Memory B cell (primary cell): ENCODE measurements around the gene PACS2.

ENCODE experiments used
- ATAC-seq: fragments of 150-1000 bp; cut with Tn5 transposase; 2 replicates; pipeline ENCODE4 v1.10.0; 2021; ENCODE audit warnings: low read depth, mild to moderate bottlenecking, moderate library complexity
- DNase-seq, 2 donors: peaks; one replicate each; pipeline ENCODE4 v3.0.0; 2022; ENCODE audit warnings: low spot score in 2 of 2
- H3K27ac Mint-ChIP-seq: one replicate; pipeline ENCODE4 v1.8.0; 2022; ENCODE audit warnings: mild to moderate bottlenecking, moderate library complexity, mixed read lengths
- H3K27me3 Mint-ChIP-seq: one replicate; pipeline ENCODE4 v1.8.0; 2022; ENCODE audit warnings: mixed read lengths
- H3K36me3 Mint-ChIP-seq: one replicate; pipeline ENCODE4 v1.8.0; 2022; ENCODE audit warnings: mild to moderate bottlenecking, mixed read lengths
- H3K4me1 Mint-ChIP-seq: one replicate; pipeline ENCODE4 v1.8.0; 2022; ENCODE audit warnings: mixed read lengths
- H3K4me3 Mint-ChIP-seq: one replicate; pipeline ENCODE4 v1.8.0; 2022; ENCODE audit warnings: mild to moderate bottlenecking, moderate library complexity, mixed read lengths
- H3K9me3 Mint-ChIP-seq: one replicate; pipeline ENCODE4 v1.8.0; 2022; ENCODE audit warnings: mixed read lengths

Gene PACS2

DNA sequence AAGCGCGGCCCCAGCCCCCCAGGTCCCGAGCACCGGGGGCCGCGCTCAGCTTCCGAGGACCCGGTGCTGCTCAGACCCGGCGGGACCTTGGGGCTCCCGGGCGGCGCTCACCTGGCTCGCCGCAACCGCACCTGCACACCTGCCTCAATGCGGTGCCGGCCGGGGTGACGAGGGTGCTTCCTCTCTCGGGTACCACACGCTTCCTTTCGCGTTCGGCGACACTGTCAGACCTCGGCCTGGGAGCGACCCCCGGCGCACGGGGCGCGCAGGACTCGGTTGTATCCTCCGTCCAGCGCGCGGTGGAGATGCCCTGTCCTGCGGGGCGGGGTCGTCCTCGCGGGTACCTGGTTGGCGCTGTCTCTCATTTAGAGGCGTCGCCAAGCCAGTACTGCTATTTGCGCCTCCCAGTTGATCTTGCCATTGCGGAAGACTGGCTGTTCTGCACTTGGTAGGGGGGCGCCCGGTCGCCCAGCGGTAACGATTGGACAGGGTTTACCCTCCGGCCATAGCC is 718 bp downstream of the PACS2 start:
- peak; percentile 48 to 63 for DNase-seq

DNA sequence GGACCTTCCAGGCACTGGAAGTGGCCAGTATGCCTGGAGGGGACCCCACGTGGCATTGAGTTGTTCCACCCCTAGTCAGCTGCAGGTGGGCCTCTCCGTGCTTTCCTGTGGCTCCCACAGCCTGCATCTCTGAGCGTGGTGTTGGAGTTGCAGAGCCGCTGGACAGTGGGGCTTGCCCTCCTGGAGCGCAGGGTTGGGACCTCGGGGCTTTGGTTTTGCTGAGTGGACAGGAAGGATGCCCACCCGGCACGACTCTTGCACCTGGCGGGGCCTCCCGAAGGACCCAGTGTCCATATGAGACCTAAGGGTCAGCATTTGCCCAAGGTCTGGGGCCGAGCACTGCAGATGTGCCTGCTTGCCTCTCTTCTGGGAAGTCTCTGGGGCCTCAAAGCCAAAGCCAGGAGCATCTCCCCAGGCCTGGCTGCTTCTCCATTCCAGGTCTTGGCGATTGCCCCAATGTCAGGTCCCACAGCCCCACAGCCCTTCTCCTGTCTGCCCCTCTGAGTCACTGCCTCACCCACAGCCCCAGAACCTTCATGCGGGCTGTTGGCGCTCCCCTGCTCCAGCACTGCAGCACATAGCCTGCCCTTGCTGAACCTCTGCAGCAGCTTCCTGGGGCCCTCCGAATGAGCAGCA is 1.5 kb downstream of the PACS2 start:
- no peak for ATAC-seq
- Mint-ChIP-seq H3K36me3 (no peaks in the 10 kb centered on the region), H3K9me3 (no peaks in the 10 kb centered on the region), H3K27ac (peak overlapping the region; percentile 73), H3K27me3 (no peaks in the 10 kb centered on the region), H3K4me1 (peaks cover 10% of the 10 kb centered on the region), H3K4me3 (peak overlapping the region; percentile 47)
- no peak for DNase-seq

More for the DNA sequence above, 718 bp downstream of the PACS2 start:
- peak overlapping the region; percentile 90 for H3K4me3 Mint-ChIP-seq
- H3K9me3 Mint-ChIP-seq: no peaks in the 10 kb centered on the region
- ATAC-seq: peak; percentile 56
- peak overlapping the region; percentile 73 for H3K27ac Mint-ChIP-seq
- H3K36me3 Mint-ChIP-seq: no peaks in the 10 kb centered on the region
- H3K4me1 Mint-ChIP-seq: peaks cover 10% of the 10 kb centered on the region
- no peaks in the 10 kb centered on the region for H3K27me3 Mint-ChIP-seq

DNA sequence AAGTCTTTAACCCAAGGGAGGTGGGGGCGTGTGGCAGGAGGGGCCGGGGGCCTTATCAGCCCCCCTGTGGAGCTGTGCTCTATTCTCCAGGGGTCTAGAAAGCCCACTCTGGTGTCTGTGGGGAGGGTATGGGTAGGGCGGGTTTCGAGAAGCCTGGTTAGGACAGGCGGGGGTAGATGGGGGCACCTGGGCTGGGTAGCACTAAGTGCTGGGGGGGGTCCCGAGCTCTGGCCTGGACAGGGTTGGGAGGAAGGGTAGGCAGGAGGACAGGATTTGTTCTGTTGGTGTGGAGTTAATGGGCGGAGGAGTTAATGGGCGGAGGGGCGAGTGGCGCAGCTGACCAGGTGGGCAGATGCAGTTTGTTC is 2.0 kb downstream of the PACS2 start:
- DNase-seq: no peak
- Mint-ChIP-seq H3K4me3 (peak overlapping the region; percentile 47), H3K27me3 (no peaks in the 10 kb centered on the region), H3K9me3 (no peaks in the 10 kb centered on the region), H3K27ac (no peak overlapping the region), H3K36me3 (no peaks in the 10 kb centered on the region), H3K4me1 (peaks cover 10% of the 10 kb centered on the region)
- ATAC-seq: no peak

DNA sequence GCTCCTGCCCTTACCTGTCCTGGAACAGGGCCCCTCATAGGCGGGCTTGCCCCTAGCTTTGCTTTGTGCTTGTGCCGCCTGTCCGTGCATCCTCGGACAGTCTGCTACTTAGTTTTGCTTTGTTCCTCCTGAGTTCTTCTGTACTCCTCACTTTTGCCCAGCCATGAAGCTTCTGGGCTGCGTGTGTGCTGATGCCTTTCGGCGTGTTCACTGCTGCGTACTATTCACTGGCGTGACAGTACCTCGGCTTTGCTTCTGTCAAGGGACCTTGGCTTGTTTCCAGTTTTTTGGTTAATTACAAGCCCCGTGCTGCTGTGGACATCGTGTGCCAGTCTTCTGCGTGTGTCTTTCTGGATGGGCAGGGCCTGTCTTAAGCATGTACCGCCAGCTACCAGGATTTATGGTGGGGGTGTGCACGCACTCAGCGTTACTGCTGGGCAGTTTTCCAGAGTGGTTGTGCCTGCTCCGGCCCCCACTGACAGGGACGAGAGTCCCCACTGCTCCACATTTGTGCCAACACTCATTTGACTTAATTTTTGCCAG is 2.5 kb downstream of the PACS2 start:
- Mint-ChIP-seq H3K27ac (no peak overlapping the region), H3K4me3 (no peak overlapping the region), H3K9me3 (no peaks in the 10 kb centered on the region), H3K4me1 (peaks cover 10% of the 10 kb centered on the region), H3K36me3 (no peaks in the 10 kb centered on the region), H3K27me3 (no peaks in the 10 kb centered on the region)
- DNase-seq (no peak), ATAC-seq (no peak)

DNA sequence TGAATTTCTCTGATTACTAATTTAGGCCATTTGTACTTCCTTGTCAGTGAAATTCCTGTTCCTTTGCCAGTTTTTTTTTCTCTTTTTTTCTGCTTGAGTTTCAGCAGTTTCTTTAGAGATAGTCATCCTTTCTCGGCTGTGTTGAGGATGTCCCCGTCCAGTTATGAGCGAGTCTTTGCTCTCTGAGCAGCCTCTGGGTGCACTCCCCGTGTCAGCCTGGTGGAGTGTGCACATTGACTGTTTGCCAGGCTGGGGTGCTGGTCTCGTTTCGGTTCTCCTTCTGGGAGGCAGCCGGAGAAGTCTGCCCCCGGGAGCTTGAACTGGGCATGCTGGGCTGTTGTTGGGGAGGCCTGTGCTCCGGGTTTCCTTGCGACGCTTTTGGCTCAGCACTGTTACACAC is 3.0 kb downstream of the PACS2 start:
- Mint-ChIP-seq H3K9me3 (no peaks in the 10 kb centered on the region), H3K27me3 (no peaks in the 10 kb centered on the region), H3K36me3 (peaks cover 2% of the 10 kb centered on the region), H3K27ac (no peak overlapping the region), H3K4me1 (peaks cover 10% of the 10 kb centered on the region), H3K4me3 (no peak overlapping the region)
- no peak for DNase-seq
- ATAC-seq: no peak

DNA sequence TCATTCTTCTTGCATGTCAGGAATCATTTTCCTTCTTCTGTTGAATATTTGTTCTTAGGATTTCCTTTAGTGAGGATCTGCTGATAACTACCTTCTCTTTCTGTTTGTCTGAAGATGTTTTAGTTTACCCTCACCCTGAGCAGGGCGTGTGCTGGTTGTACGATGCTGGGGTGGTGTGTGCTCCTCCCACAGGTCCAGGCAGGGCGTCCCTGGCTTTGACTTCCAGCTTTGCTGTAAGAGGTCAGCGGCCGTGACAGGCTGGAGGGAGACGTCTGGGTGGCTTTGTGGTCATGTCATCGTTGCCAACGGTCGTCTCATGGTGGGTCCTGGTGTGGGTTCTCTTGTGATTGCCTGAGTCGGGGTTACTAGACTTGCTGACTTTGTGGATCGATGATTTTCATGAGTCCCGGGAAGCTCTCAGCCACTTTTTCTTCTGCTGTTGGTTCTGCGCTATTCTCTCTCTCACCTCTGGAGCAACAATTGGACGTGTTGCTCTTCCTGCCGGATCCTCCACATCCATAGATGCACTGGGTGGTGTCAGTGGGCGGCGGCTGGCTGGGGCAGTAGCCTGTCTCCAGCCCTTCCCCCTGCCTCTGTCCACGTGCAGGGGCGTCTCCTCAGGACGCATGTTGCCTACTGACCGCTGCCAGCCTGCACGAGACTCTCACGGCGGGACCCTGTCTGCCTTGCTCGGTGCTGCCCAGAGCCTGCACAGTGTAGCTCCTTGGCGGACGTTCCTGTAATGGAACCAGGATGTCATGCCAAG is 8.4 kb downstream of the PACS2 start:
- no peak for ATAC-seq
- no peak overlapping the region for H3K27ac Mint-ChIP-seq
- no peak overlapping the region for H3K4me3 Mint-ChIP-seq
- peaks cover 11% of the 10 kb centered on the region for H3K36me3 Mint-ChIP-seq
- no peak for DNase-seq
- no peaks in the 10 kb centered on the region for H3K27me3 Mint-ChIP-seq
- H3K4me1 Mint-ChIP-seq: peaks cover 8% of the 10 kb centered on the region
- no peaks in the 10 kb centered on the region for H3K9me3 Mint-ChIP-seq

DNA sequence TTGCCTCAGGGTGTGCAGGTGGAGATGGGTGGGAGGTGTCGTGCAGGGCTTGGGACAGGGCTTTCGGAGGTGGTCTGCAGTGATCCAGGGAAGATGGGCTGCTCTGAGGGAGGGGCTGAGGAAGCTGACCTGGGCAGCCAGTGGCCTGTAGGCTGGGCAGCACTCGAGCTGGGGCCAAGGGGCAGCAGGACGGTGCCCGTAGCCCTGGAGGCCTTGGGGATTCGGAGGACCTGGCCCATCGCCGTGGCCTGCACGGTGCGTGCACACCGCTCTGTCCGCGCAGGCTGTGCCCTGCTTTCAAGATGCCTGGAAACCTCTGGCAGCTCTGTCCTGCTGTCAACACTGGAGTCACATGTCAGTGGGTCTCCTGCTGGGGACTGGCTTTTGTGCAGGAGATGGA is 9.1 kb downstream of the PACS2 start:
- H3K9me3 Mint-ChIP-seq: no peaks in the 10 kb centered on the region
- no peaks in the 10 kb centered on the region for H3K27me3 Mint-ChIP-seq
- DNase-seq (no peak), ATAC-seq (no peak)
- H3K36me3 Mint-ChIP-seq: peaks cover 11% of the 10 kb centered on the region
- no peak overlapping the region for H3K27ac Mint-ChIP-seq
- peaks cover 8% of the 10 kb centered on the region for H3K4me1 Mint-ChIP-seq
- H3K4me3 Mint-ChIP-seq: no peak overlapping the region

DNA sequence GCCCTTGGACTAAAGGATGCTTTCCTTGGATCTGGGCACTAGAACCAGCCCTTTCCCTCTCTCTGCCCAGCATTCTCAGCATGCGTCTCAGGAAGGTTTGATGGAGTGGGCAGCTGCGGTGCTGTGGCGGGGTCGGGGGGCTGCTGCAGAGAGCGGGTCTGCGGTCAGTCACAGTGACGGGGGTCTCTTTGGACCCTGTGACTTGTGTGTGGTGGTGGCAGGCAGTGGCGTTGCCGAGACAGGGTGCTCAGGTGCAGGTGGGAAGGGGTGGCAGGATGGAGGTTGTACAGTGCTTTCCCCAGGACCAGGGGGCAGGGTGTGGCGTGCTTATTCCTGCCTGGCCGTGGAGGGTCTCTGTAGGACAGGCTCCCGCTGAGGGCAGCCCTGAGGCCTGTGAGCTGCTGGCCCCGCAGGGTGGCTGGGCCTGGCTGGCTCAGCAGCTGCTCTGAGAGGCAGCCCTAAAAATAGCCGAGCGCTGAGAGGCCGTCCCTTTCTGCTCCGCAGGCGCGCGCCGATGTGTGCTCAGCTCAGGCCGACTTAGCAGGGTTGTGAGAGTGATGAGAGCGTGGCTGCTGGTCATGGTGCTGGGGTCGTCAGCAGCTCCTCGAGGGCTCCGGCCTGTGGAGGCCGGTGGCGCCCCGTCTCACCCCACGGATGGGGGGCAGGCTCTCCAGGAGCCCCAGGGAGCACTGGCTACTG is 9.7 kb downstream of the PACS2 start:
- Mint-ChIP-seq H3K27ac (no peak overlapping the region), H3K4me1 (peaks cover 12% of the 10 kb centered on the region), H3K36me3 (peaks cover 11% of the 10 kb centered on the region), H3K4me3 (no peak overlapping the region), H3K9me3 (no peaks in the 10 kb centered on the region), H3K27me3 (no peaks in the 10 kb centered on the region)
- no peak for ATAC-seq
- no peak for DNase-seq

DNA sequence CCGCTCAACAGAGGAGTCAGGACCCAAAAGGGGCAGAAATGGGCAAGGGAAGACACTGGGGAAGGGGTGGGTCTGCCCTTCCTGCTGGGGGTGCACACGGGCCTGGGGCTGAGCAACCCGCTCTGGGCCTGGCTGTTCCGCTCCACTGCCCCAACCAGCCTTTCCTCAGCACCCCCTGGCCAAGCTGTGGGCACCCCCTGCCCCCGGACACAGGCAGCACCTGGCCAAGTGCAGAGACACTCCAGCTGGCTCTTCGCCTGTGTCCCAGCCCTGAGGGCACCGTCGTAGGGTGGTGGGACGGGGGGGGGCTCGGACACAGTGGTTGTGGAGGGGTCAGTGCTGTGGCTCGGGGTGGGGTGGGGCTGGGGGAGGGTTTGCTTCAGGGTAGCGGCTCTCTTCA is 10.3 kb downstream of the PACS2 start:
- H3K4me1 Mint-ChIP-seq: peaks cover 12% of the 10 kb centered on the region
- H3K36me3 Mint-ChIP-seq: peaks cover 11% of the 10 kb centered on the region
- H3K9me3 Mint-ChIP-seq: no peaks in the 10 kb centered on the region
- ATAC-seq (no peak), DNase-seq (no peak)
- no peaks in the 10 kb centered on the region for H3K27me3 Mint-ChIP-seq
- H3K4me3 Mint-ChIP-seq: no peak overlapping the region
- H3K27ac Mint-ChIP-seq: no peak overlapping the region

DNA sequence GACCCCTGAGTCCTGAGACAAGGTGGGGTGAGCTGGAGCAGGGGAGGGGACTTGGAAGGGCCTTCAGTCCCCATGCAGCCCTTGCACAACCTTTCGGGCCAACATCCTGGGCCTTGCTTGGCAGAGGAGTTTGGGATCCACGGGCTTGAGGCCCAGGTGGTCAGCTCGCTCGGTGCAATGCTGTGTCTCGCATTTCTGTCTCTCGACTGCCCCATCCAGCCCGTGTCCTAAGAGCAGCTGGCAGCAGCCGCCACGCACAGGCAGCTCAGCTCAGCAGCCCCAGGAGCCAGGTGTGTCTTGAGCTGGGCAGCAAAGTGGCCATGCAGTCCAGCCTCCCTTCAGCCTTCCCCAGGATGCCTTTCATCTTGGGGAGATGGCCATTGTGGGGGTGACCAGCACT is 10.8 kb downstream of the PACS2 start:
- DNase-seq: no peak
- H3K9me3 Mint-ChIP-seq: no peaks in the 10 kb centered on the region
- H3K27ac Mint-ChIP-seq: no peak overlapping the region
- no peak overlapping the region for H3K4me3 Mint-ChIP-seq
- peaks cover 12% of the 10 kb centered on the region for H3K4me1 Mint-ChIP-seq
- H3K27me3 Mint-ChIP-seq: no peaks in the 10 kb centered on the region
- ATAC-seq: no peak
- peaks cover 11% of the 10 kb centered on the region for H3K36me3 Mint-ChIP-seq

DNA sequence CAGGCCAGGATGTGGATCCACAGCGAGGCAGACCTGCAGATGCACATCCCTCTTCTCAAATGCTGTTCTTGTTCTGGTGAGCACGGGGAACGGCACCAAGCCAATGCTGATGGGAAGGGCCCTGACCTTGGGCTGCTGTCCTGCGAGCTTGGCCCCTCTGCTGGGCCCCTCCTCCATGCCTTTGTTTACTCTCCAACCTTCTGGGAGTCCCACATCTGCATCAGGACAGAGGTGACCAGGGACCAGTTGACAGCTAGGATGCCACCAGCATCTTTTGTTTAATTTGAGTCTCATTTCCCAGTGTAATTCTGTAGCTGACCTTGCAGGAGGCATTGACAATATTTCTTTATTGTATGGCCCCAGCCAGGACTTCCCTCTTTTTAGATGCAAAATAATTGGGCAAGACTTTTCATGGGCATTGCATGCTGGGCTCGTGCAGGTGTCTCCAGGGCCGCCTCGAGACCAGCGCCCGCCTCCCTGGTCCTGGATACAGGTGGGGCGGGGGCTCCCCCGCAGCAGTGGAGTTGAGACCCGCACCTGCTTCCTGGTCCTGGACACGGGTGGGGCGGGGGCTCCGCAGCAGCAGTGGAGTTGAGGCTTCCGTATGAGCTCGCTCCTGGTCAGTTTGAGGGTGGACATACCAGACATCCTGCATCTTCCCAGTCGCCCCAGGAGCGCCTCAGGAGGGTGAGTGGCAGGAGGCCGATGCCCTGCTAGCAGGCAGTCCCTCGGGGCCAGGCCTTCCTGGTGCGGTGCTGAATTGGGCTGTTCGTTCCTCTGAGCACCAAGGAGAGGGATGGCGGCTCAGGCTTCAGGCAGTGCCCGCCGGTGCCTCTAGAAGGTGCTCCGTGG is 11.4 kb downstream of the PACS2 start:
- Mint-ChIP-seq H3K27ac (no peak overlapping the region), H3K4me3 (no peak overlapping the region), H3K36me3 (peaks cover 11% of the 10 kb centered on the region), H3K9me3 (no peaks in the 10 kb centered on the region), H3K4me1 (peaks cover 15% of the 10 kb centered on the region), H3K27me3 (no peaks in the 10 kb centered on the region)
- ATAC-seq: no peak
- DNase-seq: no peak

DNA sequence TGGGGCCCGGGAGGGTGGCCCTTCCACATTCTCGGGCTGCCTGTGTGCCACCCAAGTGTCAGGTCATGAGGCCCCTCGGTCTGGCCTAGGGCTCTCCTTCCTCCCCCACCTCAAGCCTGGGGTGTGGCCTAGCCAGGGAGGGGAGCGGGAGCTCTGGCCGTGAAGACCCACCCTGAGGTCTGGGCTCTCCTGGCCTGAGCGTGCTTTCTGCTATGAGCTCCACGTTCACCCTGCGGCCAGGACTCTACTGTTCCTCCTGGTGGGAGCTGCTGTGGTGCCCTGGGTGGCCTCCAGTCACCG is 12.0 kb downstream of the PACS2 start:
- Mint-ChIP-seq H3K27me3 (no peaks in the 10 kb centered on the region), H3K4me1 (peaks cover 19% of the 10 kb centered on the region), H3K27ac (no peak overlapping the region), H3K36me3 (peaks cover 11% of the 10 kb centered on the region), H3K9me3 (no peaks in the 10 kb centered on the region), H3K4me3 (no peak overlapping the region)
- ATAC-seq (no peak), DNase-seq (no peak)

DNA sequence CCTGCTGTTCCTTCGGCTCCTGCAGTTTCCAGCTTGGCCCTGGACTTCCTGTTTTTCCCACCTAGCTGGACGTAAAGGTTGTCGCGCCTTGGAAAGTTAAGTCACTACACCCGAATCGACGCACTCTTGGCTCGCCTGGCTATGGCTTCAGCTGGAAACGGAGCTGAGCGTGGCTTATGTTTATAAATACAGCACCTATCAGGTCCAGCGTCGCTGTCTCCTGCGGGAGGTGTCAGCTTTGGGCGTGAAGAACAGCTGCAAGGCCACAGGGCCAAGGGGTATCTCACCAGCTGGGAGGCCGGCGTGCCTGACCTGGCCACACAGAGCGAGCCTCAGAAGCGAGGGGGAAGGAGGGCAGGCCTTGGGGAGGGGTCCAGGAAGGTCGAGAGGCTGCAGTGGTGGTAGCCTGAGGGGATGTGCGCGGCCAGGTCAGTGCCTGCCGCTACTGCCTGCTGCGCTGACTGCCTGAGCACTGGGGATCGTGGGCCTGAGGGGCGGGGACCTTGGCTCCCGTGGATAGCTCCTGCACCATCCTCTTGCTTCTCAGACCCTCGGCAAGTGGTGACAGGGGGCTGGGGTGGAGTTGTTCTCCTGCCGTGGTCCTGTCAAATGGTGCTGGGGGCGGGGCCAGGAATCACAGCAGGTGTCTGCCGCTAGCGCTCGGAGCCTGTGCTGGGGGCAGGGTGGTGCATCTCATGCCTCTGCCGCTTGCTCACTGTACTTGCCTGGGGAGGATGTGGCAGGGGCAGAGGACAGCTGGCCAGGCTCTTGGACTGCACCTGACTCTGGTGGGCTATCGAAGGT is 12.5 kb downstream of the PACS2 start:
- H3K27me3 Mint-ChIP-seq: no peaks in the 10 kb centered on the region
- no peak overlapping the region for H3K4me3 Mint-ChIP-seq
- no peak for ATAC-seq
- H3K36me3 Mint-ChIP-seq: peaks cover 11% of the 10 kb centered on the region
- H3K9me3 Mint-ChIP-seq: no peaks in the 10 kb centered on the region
- H3K4me1 Mint-ChIP-seq: peaks cover 23% of the 10 kb centered on the region
- no peak overlapping the region for H3K27ac Mint-ChIP-seq
- DNase-seq: no peak
